Measurements from ENCODE around the gene WAC. TPM values are rescaled to one million over a fixed set of nuclear protein-coding genes. Genes with fewer than 3 reads are reported as not detected.
A peak's percentile ranks its signal among the peaks of the same experiment; 100 is the strongest.
"Not testable (repeated sequence)": the region's sequence is repeated elsewhere in the genome, so short reads cannot be mapped to it uniquely, and the experiment has no call there.

WAC gene
- total and polyA plus RNA-seq, 7 donors, result 33.9 to 79.9 (median 64.2) TPM

- Histone ChIP-seq H3K4me1 (no peaks in the 10 kb centered on the region), H3K27me3 (ENCODE audit: insufficient read depth in 3 of 3, low read length in 2 of 3) (no peaks in the 10 kb centered on the region), H3K9me3 (no peaks in the 10 kb centered on the region), H3K27ac (no peak overlapping the region), H3K4me3 (no peak overlapping the region), H3K36me3 (ENCODE audit: insufficient read depth in 1 of 2, low read depth in 1 of 2) (no peaks in the 10 kb centered on the region)
- DNase-seq (no peak), ATAC-seq (no peak)
- 60 to 74% (median 73%) methylated on average over 3 of the region's 3 CpGs for WGBS, 3 donors
- TF ChIP-seq, protein P1, sequence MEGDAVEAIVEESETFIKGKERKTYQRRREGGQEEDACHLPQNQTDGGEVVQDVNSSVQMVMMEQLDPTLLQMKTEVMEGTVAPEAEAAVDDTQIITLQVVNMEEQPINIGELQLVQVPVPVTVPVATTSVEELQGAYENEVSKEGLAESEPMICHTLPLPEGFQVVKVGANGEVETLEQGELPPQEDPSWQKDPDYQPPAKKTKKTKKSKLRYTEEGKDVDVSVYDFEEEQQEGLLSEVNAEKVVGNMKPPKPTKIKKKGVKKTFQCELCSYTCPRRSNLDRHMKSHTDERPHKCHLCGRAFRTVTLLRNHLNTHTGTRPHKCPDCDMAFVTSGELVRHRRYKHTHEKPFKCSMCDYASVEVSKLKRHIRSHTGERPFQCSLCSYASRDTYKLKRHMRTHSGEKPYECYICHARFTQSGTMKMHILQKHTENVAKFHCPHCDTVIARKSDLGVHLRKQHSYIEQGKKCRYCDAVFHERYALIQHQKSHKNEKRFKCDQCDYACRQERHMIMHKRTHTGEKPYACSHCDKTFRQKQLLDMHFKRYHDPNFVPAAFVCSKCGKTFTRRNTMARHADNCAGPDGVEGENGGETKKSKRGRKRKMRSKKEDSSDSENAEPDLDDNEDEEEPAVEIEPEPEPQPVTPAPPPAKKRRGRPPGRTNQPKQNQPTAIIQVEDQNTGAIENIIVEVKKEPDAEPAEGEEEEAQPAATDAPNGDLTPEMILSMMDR (IDR thresholded peaks at IDR 0.05), result no peak
- intact Hi-C loops (cut with DNase I), result no loop called here
Observed at GRCh38 chr10:28497313-28498126, 35.4 kb upstream of the WAC start.

DNA sequence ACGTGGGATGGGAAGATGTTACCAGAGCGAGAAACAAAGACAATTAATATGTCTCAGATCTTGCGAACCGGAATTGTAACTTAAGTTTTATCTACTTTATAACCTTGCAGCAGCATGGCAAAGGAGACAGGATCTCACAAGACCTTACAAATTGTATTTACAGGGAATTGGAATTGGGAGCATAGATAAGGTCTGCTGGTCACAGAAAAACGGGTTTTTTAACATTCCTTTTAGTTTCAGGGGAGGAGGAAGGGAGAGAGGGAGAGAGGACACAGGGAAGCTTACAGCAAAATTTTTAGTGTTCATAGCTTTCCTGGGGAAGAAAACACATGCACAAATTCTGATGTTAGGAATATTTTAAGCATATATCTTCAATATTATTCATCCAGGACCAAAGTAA is 32.7 kb upstream of the WAC start:
- H3K36me3 ChIP-seq (ENCODE audit: insufficient read depth in 1 of 2, low read depth in 1 of 2); ATAC-seq; H3K4me1 ChIP-seq; H3K4me3 ChIP-seq; H3K27ac ChIP-seq; DNase-seq; H3K27me3 ChIP-seq (ENCODE audit: insufficient read depth in 3 of 3, low read length in 2 of 3); intact Hi-C loops (cut with DNase I); H3K9me3 ChIP-seq: not testable (repeated sequence)
- 43 to 67% (median 49%) methylated on average over 5 of the region's 5 CpGs for WGBS, 3 donors

DNA sequence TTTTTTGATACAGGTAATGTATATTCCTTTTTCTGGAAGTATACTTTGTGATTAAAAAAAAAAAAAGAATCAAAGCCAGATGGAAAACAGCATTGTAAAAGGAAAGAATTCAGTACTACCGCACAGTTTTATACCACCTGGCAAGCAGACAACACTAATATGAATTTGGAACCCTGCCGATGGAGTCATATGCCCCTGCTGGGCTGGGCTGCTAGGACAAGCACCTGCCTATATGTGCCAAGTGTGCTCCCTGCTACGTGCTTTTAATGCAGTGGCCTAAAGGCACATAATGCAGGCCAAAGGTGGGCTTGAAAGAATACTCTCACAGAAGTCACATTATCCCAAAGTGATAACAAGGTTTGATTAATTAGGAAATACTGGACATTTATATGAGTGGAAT is 29.8 kb upstream of the WAC start:
- Histone ChIP-seq H3K4me3 (no peak overlapping the region), H3K36me3 (ENCODE audit: insufficient read depth in 1 of 2, low read depth in 1 of 2) (no peaks in the 10 kb centered on the region), H3K27me3 (ENCODE audit: insufficient read depth in 3 of 3, low read length in 2 of 3) (no peaks in the 10 kb centered on the region), H3K9me3 (no peaks in the 10 kb centered on the region), H3K4me1 (no peaks in the 10 kb centered on the region), H3K27ac (no peak overlapping the region)
- no peak for DNase-seq
- peak in 1 of 4 donors; percentile 54 for ATAC-seq
- intact Hi-C loops (cut with DNase I), result no loop called here
- TF ChIP-seq, protein P1 (IDR thresholded peaks at IDR 0.05), result no peak
- 25 to 50% (median 25%) methylated on average over 3 of the region's 3 CpGs for WGBS, 3 donors

GRCh38 chr10:28505359-28505959 is 27.5 kb upstream of the WAC start:
- no peak overlapping the region for H3K27ac ChIP-seq
- ATAC-seq (no peak), DNase-seq (no peak)
- intact Hi-C loops (cut with DNase I), result no loop called here
- TF ChIP-seq, protein P1 (IDR thresholded peaks at IDR 0.05), result no peak
- H3K36me3 ChIP-seq (ENCODE audit: insufficient read depth in 1 of 2, low read depth in 1 of 2), result no peaks in the 10 kb centered on the region
- H3K4me1 ChIP-seq, result no peaks in the 10 kb centered on the region
- WGBS, 3 donors, result 56 to 60% (median 60%) methylated on average over 4 of the region's 4 CpGs
- no peaks in the 10 kb centered on the region for H3K9me3 ChIP-seq
- H3K27me3 ChIP-seq (ENCODE audit: insufficient read depth in 3 of 3, low read length in 2 of 3), result no peaks in the 10 kb centered on the region
- H3K4me3 ChIP-seq, result no peak overlapping the region

- 81 to 88% (median 83%) methylated on average over 7 of the region's 7 CpGs for WGBS, 3 donors
- Histone ChIP-seq H3K36me3 (ENCODE audit: insufficient read depth in 1 of 2, low read depth in 1 of 2) (no peaks in the 10 kb centered on the region), H3K27ac (no peak overlapping the region), H3K4me3 (no peak overlapping the region), H3K9me3 (no peaks in the 10 kb centered on the region), H3K27me3 (ENCODE audit: insufficient read depth in 3 of 3, low read length in 2 of 3) (no peaks in the 10 kb centered on the region), H3K4me1 (no peaks in the 10 kb centered on the region)
- DNase-seq, result no peak
- ATAC-seq, result no peak
- TF ChIP-seq, protein P1 (IDR thresholded peaks at IDR 0.05), result no peak
- intact Hi-C loops (cut with DNase I), result no loop called here
Observed at GRCh38 chr10:28508304-28508925, 24.5 kb upstream of the WAC start.
